Skin of body (tissue), 2 donors: Measurements from ENCODE around the gene TESK2. TPM values are rescaled to one million over a fixed set of nuclear protein-coding genes. Genes with fewer than 3 reads are reported as not detected.

ENCODE experiments used
- DNase-seq: peaks from one replicate; lab custom pipeline; 2025; lab: John Stamatoyannopoulos, UW
- total RNA-seq: library from RNA; depleted of rRNA; stranded (reverse); fragments of >200 nt; gene quantifications from one replicate; pipeline ENCODE4 v1.2.3, GENCODE V29; 2014

TESK2 gene
- total RNA-seq, 1 donor from 2014 or later, result 7.4 TPM

GRCh38 chr1:45339789-45340558 lies 151.0 kb downstream of the TESK2 start, which contains the start of the genes MUTYH and TOE1:
TSS of gene MUTYH (minus strand) at chr1:45340440. CDS start at chr1:45334505, 5,935 bp downstream.
TSS of gene TOE1 (plus strand) at chr1:45340170. CDS start at chr1:45340253, 83 bp downstream.
- peak; percentile 85 for DNase-seq

GRCh38 chr1:45337630-45338325 lies 153.2 kb downstream of the TESK2 start:
- peak; percentile 5 for DNase-seq

GRCh38 chr1:45335855-45336324 lies 155.1 kb downstream of the TESK2 start:
- no peak for DNase-seq

- no peak for DNase-seq
These were observed 156.4 kb downstream of the TESK2 start for GRCh38 chr1:45334308-45335245.

GRCh38 chr1:45332346-45332720 lies 158.6 kb downstream of the TESK2 start:
- DNase-seq, result no peak

- no peak for DNase-seq
These were observed 159.3 kb downstream of the TESK2 start for GRCh38 chr1:45331436-45332345.

- DNase-seq, result no peak
These were observed 161.5 kb downstream of the TESK2 start for GRCh38 chr1:45329445-45329844.

- no peak for DNase-seq
These were observed 162.3 kb downstream of the TESK2 start for GRCh38 chr1:45328680-45329079.

- no peak for DNase-seq
These were observed 163.1 kb downstream of the TESK2 start for GRCh38 chr1:45327644-45328515.

- DNase-seq, result peak; percentile 21
These were observed 164.0 kb downstream of the TESK2 start, which contains the start of gene HPDL for GRCh38 chr1:45326627-45327623. TSS of gene HPDL (plus strand) at chr1:45326895. CDS start at chr1:45327149, 254 bp downstream.

- no peak for DNase-seq
These were observed 165.0 kb downstream of the TESK2 start for GRCh38 chr1:45325851-45326506.

GRCh38 chr1:45322486-45323040 lies 168.4 kb downstream of the TESK2 start:
- no peak for DNase-seq

GRCh38 chr1:45321444-45321843 lies 169.5 kb downstream of the TESK2 start:
- DNase-seq, result no peak

GRCh38 chr1:45319761-45320160 lies 171.2 kb downstream of the TESK2 start:
- DNase-seq, result no peak

- no peak for DNase-seq
These were observed 173.8 kb downstream of the TESK2 start for GRCh38 chr1:45317166-45317565.

GRCh38 chr1:45314266-45314665 lies 176.7 kb downstream of the TESK2 start:
- DNase-seq, result no peak

- no peak for DNase-seq
These were observed 184.1 kb downstream of the TESK2 start for GRCh38 chr1:45306905-45307304.
